Upper lobe of left lung (tissue), 4 donors: ENCODE data around the gene NLGN2.

ENCODE experiments used
- POLR2A ChIP-seq, 4 donors: fragments of 450-650 bp; IDR thresholded peaks; one replicate each; pipeline ENCODE4 v1.5.1; 2016 to 2017; ENCODE audit warnings: antibody characterized with exemption in 4 of 4, mild to moderate bottlenecking in 2 of 4
- POLR2AphosphoS5 ChIP-seq, 2 donors: sonication (generic); formaldehyde crosslinking; IDR thresholded peaks; one replicate each; pipeline ENCODE4 v1.5.1; 2017; ENCODE audit warnings: antibody characterized with exemption in 2 of 2
- TF ChIP-seq, protein P1 (sequence below), 6 experiments: fragments of 450-650 bp in 4 of 6; fragments of 200-600 bp in 2 of 6; sonication (generic) in 2 of 6; IDR thresholded peaks; one replicate each; pipeline ENCODE4 v1.5.1; 2016 to 2019; ENCODE audit warnings: antibody characterized with exemption in 6 of 6

DNA sequence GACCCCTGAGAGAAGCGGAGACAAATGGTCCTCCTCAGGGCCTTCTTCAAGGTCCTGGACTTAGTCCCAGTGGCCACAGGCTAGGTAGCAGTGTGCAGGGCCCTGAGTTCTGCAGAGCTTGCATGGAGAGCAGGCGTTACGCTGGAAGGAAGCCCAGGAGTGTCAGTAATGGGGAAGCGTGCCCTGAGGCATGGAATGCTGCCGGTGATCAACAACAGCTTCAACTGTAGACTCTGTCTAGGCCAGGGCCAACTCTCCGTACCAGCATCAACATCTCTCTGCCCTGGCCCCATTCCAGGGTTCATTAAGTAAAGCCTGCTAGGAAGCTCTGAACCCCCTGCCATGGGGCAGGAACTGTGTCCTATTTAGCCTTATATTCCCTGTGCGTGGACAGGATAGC lies 27.3 kb upstream of the NLGN2 start:
- no peak for TF ChIP-seq POLR2A (IDR thresholded peaks at IDR 0.05)
- TF ChIP-seq POLR2AphosphoS5 (IDR thresholded peaks at IDR 0.05) = no peak
- TF ChIP-seq, protein P1, sequence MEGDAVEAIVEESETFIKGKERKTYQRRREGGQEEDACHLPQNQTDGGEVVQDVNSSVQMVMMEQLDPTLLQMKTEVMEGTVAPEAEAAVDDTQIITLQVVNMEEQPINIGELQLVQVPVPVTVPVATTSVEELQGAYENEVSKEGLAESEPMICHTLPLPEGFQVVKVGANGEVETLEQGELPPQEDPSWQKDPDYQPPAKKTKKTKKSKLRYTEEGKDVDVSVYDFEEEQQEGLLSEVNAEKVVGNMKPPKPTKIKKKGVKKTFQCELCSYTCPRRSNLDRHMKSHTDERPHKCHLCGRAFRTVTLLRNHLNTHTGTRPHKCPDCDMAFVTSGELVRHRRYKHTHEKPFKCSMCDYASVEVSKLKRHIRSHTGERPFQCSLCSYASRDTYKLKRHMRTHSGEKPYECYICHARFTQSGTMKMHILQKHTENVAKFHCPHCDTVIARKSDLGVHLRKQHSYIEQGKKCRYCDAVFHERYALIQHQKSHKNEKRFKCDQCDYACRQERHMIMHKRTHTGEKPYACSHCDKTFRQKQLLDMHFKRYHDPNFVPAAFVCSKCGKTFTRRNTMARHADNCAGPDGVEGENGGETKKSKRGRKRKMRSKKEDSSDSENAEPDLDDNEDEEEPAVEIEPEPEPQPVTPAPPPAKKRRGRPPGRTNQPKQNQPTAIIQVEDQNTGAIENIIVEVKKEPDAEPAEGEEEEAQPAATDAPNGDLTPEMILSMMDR (IDR thresholded peaks at IDR 0.05) = no peak
